Omental fat pad (tissue), 4 donors: ENCODE measurements around the gene APOBR. TPM values are rescaled to one million over a fixed set of nuclear protein-coding genes. Genes with fewer than 3 reads are reported as not detected.

Experiments used
- ATAC-seq: fragments of 150-250 bp; one replicate; pipeline ENCODE4 v1.9.1; 2016; ENCODE audit warnings: mild to moderate bottlenecking, moderate library complexity; ENCODE audit not compliant: low FRiP score
- DNase-seq: peaks from one replicate; pipeline ENCODE4 v3.0.0-alpha.2; 2019; ENCODE audit warnings: low spot score
- CTCF ChIP-seq, 3 donors: fragments of 450-650 bp; IDR thresholded peaks; one replicate each; pipeline ENCODE4 v1.5.1; 2016 to 2017; ENCODE audit warnings: antibody characterized with exemption in 3 of 3, mild to moderate bottlenecking in 3 of 3, moderate library complexity in 2 of 3
- total RNA-seq, 4 donors: library from RNA; depleted of rRNA; stranded (reverse); fragments of >200 nt; gene quantifications; one replicate each; pipeline ENCODE4 v1.1.0, GENCODE V29; 2016

The APOBR gene
- total RNA-seq, 4 donors from 2014 or later: 1.5 to 15.6 (median 7.6) TPM

GRCh38 chr16:28531777-28532744 lies 37.6 kb downstream of the APOBR start:
- ATAC-seq: peak; percentile 72
- no peak for TF ChIP-seq CTCF (IDR thresholded peaks at IDR 0.05)
- no peak for DNase-seq

GRCh38 chr16:28532940-28533647 lies 38.7 kb downstream of the APOBR start:
- TF ChIP-seq CTCF (IDR thresholded peaks at IDR 0.05): no peak
- no peak for ATAC-seq
- no peak for DNase-seq

- TF ChIP-seq CTCF (IDR thresholded peaks at IDR 0.05): no peak
- DNase-seq: peak; percentile 57
- ATAC-seq: no peak
Observed at GRCh38 chr16:28534542-28535373, 40.3 kb downstream of the APOBR start.

GRCh38 chr16:28537076-28537475 lies 42.6 kb downstream of the APOBR start:
- no peak for DNase-seq
- no peak for ATAC-seq
- TF ChIP-seq CTCF (IDR thresholded peaks at IDR 0.05): no peak

GRCh38 chr16:28537964-28538732 lies 43.7 kb downstream of the APOBR start:
- DNase-seq: no peak
- TF ChIP-seq CTCF (IDR thresholded peaks at IDR 0.05): no peak
- ATAC-seq: no peak
